ENCODE data around the gene SLC29A1.

Gene SLC29A1

GRCh38 chr6:44270526-44271405, 47.4 kb downstream of the SLC29A1 start:
- DNase-seq (ENCODE audit: low read depth), result no peak
- TF ChIP-seq POLR2A (IDR thresholded peaks at IDR 0.05; ENCODE audit: extremely low read depth, insufficient read length) (no peak), MYC (IDR thresholded peaks at IDR 0.05; ENCODE audit: low read depth, low read length) (no peak), MAX (IDR thresholded peaks at IDR 0.05; ENCODE audit: low read depth, low read length) (no peak), CTCF (IDR thresholded peaks at IDR 0.05; ENCODE audit: low read depth, low read length) (no peak)
- no peak overlapping the region for H3K4me3 ChIP-seq (ENCODE audit: low read depth, low read length)

- no peak for DNase-seq (ENCODE audit: low read depth)
- no peak overlapping the region for H3K4me3 ChIP-seq (ENCODE audit: low read depth, low read length)
- TF ChIP-seq MAX (IDR thresholded peaks at IDR 0.05; ENCODE audit: low read depth, low read length) (no peak), MYC (IDR thresholded peaks at IDR 0.05; ENCODE audit: low read depth, low read length) (no peak), CTCF (IDR thresholded peaks at IDR 0.05; ENCODE audit: low read depth, low read length) (no peak), POLR2A (IDR thresholded peaks at IDR 0.05; ENCODE audit: extremely low read depth, insufficient read length) (no peak)
Observed at GRCh38 chr6:44271406-44271723, 48.0 kb downstream of the SLC29A1 start.

- DNase-seq (ENCODE audit: low read depth), result no peak
- no peak for TF ChIP-seq CTCF (IDR thresholded peaks at IDR 0.05; ENCODE audit: low read depth, low read length)
- no peak for TF ChIP-seq MYC (IDR thresholded peaks at IDR 0.05; ENCODE audit: low read depth, low read length)
- TF ChIP-seq MAX (IDR thresholded peaks at IDR 0.05; ENCODE audit: low read depth, low read length), result no peak
- TF ChIP-seq POLR2A (IDR thresholded peaks at IDR 0.05; ENCODE audit: extremely low read depth, insufficient read length), result no peak
- no peak overlapping the region for H3K4me3 ChIP-seq (ENCODE audit: low read depth, low read length)
Observed at GRCh38 chr6:44271914-44272313, 48.5 kb downstream of the SLC29A1 start.

GRCh38 chr6:44272529-44272928, 49.1 kb downstream of the SLC29A1 start:
- H3K4me3 ChIP-seq (ENCODE audit: low read depth, low read length), result no peak overlapping the region
- no peak for DNase-seq (ENCODE audit: low read depth)
- TF ChIP-seq MYC (IDR thresholded peaks at IDR 0.05; ENCODE audit: low read depth, low read length) (no peak), POLR2A (IDR thresholded peaks at IDR 0.05; ENCODE audit: extremely low read depth, insufficient read length) (no peak), CTCF (IDR thresholded peaks at IDR 0.05; ENCODE audit: low read depth, low read length) (no peak), MAX (IDR thresholded peaks at IDR 0.05; ENCODE audit: low read depth, low read length) (no peak)

- TF ChIP-seq CTCF (IDR thresholded peaks at IDR 0.05; ENCODE audit: low read depth, low read length) (no peak), POLR2A (IDR thresholded peaks at IDR 0.05; ENCODE audit: extremely low read depth, insufficient read length) (no peak), MAX (IDR thresholded peaks at IDR 0.05; ENCODE audit: low read depth, low read length) (no peak)
- DNase-seq (ENCODE audit: low read depth), result no peak
Observed at GRCh38 chr6:44272999-44273566, 49.7 kb downstream of the SLC29A1 start.

More at GRCh38 chr6:44272999-44273566, 49.7 kb downstream of the SLC29A1 start:
- no peak overlapping the region for H3K4me3 ChIP-seq (ENCODE audit: low read depth, low read length)
